Lower lobe of right lung (tissue), 2 donors: ENCODE data around the gene PLEKHA7. TPM values are rescaled to one million over a fixed set of nuclear protein-coding genes. Genes with fewer than 3 reads are reported as not detected.

Source experiments
- ATAC-seq, 2 donors: fragments of 200-7000 bp; cut with Tn5 transposase; one replicate each; pipeline ENCODE4 v1.9.1; 2020 to 2022; ENCODE audit warnings: mild to moderate bottlenecking in 2 of 2, moderate library complexity in 2 of 2
- DNase-seq: peaks from one replicate; pipeline ENCODE4 v3.0.0-alpha.2; 2020
- H3K27ac ChIP-seq: fragments of 200-600 bp; one replicate; pipeline ENCODE4 v1.8.0; 2022
- H3K27me3 ChIP-seq: fragments of 200-600 bp; one replicate; pipeline ENCODE4 v1.8.0; 2022; ENCODE audit warnings: low read depth
- H3K36me3 ChIP-seq: fragments of 200-600 bp; one replicate; pipeline ENCODE4 v1.8.0; 2022; ENCODE audit warnings: mild to moderate bottlenecking
- H3K4me1 ChIP-seq: fragments of 200-600 bp; one replicate; pipeline ENCODE4 v1.8.0; 2022
- H3K4me3 ChIP-seq: fragments of 200-600 bp; one replicate; pipeline ENCODE4 v1.8.0; 2022; ENCODE audit warnings: mild to moderate bottlenecking
- H3K9me3 ChIP-seq: fragments of 200-600 bp; one replicate; pipeline ENCODE4 v1.8.0; 2022
- CTCF ChIP-seq: fragments of 200-600 bp; IDR thresholded peaks from one replicate; pipeline ENCODE4 v1.8.0; 2022; ENCODE audit warnings: antibody characterized with exemption, mild to moderate bottlenecking
- intact Hi-C: fragments of 100-400 bp; cut with DNase I; formaldehyde crosslinking; loops from one replicate; pipeline ENCODE4 v1.11.0; 2022
- total RNA-seq: library from RNA; stranded (reverse); fragmentation: NEBNext Ultra II Directional; extraction: Animal tissue kit (Norgen Biotek cat#: 25700); gene quantifications from one replicate; pipeline ENCODE4 v1.2.1, GENCODE V29; 2021
- donor health status: DM: no; HTN: yes; CAD: no; lungs with severe emphysema.

Gene PLEKHA7
- total RNA-seq, 1 donor from 2014 or later: 44.0 TPM

- H3K4me1 ChIP-seq: no peaks in the 10 kb centered on the region
- no peaks in the 10 kb centered on the region for H3K36me3 ChIP-seq
- TF ChIP-seq CTCF: no peak
- no peaks in the 10 kb centered on the region for H3K27me3 ChIP-seq
- no peak overlapping the region for H3K4me3 ChIP-seq
- no peaks in the 10 kb centered on the region for H3K9me3 ChIP-seq
- ATAC-seq (peak in 1 of 2 donors; percentile 27), DNase-seq (peak; percentile 55)
- intact Hi-C loops: no loop called here
- no peak overlapping the region for H3K27ac ChIP-seq
Observed at GRCh38 chr11:16958833-16959232, 55.4 kb downstream of the PLEKHA7 start.

- no peak for DNase-seq
- H3K27ac ChIP-seq: no peak overlapping the region
- H3K27me3 ChIP-seq: no peaks in the 10 kb centered on the region
Observed at GRCh38 chr11:16956538-16957153, 57.6 kb downstream of the PLEKHA7 start.

GRCh38 chr11:16953663-16954062, 60.6 kb downstream of the PLEKHA7 start:
- no peak for TF ChIP-seq CTCF
- Histone ChIP-seq H3K27ac (no peak overlapping the region), H3K4me1 (no peaks in the 10 kb centered on the region), H3K36me3 (no peaks in the 10 kb centered on the region), H3K4me3 (no peak overlapping the region), H3K27me3 (no peaks in the 10 kb centered on the region), H3K9me3 (no peaks in the 10 kb centered on the region)
- intact Hi-C loops: no loop called here
- peak in 1 of 2 donors; percentile 76 for ATAC-seq
- no peak for DNase-seq

More at GRCh38 chr11:16956538-16957153, 57.6 kb downstream of the PLEKHA7 start:
- Histone ChIP-seq H3K36me3 (no peaks in the 10 kb centered on the region), H3K9me3 (no peaks in the 10 kb centered on the region), H3K4me1 (no peaks in the 10 kb centered on the region), H3K4me3 (no peak overlapping the region)
- no peak for TF ChIP-seq CTCF
- intact Hi-C loops: no loop called here
- no peak for ATAC-seq

GRCh38 chr11:16946477-16947282, 67.5 kb downstream of the PLEKHA7 start:
- H3K4me1 ChIP-seq: peaks cover 4% of the 10 kb centered on the region
- no peak for TF ChIP-seq CTCF
- ATAC-seq (peak in 1 of 2 donors; percentile 11), DNase-seq (no peak)
- intact Hi-C loops: no loop called here
- H3K27ac ChIP-seq: no peak overlapping the region
- H3K4me3 ChIP-seq: no peak overlapping the region
- H3K27me3 ChIP-seq: no peaks in the 10 kb centered on the region
- no peaks in the 10 kb centered on the region for H3K9me3 ChIP-seq
- no peaks in the 10 kb centered on the region for H3K36me3 ChIP-seq

GRCh38 chr11:16945671-16946469, 68.3 kb downstream of the PLEKHA7 start:
- intact Hi-C loops: no loop called here
- TF ChIP-seq CTCF: peak; percentile 63
- H3K27ac ChIP-seq: no peak overlapping the region

More at GRCh38 chr11:16945671-16946469, 68.3 kb downstream of the PLEKHA7 start:
- Histone ChIP-seq H3K4me3 (no peak overlapping the region), H3K27me3 (no peaks in the 10 kb centered on the region), H3K4me1 (peaks cover 4% of the 10 kb centered on the region), H3K36me3 (no peaks in the 10 kb centered on the region), H3K9me3 (no peaks in the 10 kb centered on the region)
- peak; percentile 89 to 95 for ATAC-seq
- DNase-seq: peak; percentile 58
